ENCODE measurements around the gene MRPL37. TPM values are rescaled to one million over a fixed set of nuclear protein-coding genes. Genes with fewer than 3 reads are reported as not detected.

MRPL37 gene
- polyA plus RNA-seq, 1 experiment: 16.6 TPM

DNA sequence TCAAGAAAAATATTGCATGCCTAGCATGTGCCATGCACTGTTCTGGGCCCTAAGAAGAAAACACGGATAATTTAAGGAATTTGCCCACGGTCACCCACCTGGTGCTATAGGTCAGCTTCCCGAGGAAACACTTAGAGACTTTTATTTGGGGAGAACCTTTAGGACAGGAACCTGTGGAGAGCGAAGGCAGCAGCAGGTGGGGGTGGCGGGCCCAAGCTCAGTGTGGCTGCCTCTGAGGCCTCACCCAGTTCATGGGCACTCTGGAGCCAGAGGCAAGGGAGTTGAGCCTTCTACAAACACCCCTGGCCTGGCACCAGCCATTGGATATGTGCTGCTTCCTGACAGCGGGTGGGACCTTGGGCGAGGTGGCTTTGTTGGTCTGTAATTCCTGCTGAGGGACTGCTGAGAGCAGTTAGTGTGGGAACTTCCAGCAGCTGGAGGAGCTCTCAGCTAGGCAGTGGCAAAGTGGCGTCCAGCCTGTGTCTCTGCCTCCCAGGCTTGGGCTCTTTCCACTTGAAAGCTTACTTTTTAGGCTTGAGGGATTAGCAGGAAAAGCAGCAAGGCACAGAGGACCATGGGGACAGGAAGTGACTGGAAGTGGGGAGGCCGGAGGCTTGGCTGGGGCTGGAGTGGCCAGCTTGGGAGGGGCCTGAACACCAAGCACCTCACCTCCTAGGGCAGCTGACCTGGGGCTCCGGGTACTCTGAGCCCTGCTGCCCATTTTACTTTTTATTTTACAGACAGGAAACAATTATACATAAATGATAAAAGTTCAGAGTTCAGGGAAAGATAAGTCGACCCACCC, 19.1 kb downstream of the MRPL37 start:
- Histone ChIP-seq H3K9me3 (ENCODE audit: control insufficient read depth, insufficient read depth, low read length) (no peaks in the 10 kb centered on the region), H3K27me3 (ENCODE audit: control insufficient read depth, insufficient read depth, low read length) (no peaks in the 10 kb centered on the region), H3K4me3 (ENCODE audit: low read depth, low read length) (no peak overlapping the region), H3K27ac (ENCODE audit: low read depth, low read length) (no peak overlapping the region)
- TF ChIP-seq, protein P1, sequence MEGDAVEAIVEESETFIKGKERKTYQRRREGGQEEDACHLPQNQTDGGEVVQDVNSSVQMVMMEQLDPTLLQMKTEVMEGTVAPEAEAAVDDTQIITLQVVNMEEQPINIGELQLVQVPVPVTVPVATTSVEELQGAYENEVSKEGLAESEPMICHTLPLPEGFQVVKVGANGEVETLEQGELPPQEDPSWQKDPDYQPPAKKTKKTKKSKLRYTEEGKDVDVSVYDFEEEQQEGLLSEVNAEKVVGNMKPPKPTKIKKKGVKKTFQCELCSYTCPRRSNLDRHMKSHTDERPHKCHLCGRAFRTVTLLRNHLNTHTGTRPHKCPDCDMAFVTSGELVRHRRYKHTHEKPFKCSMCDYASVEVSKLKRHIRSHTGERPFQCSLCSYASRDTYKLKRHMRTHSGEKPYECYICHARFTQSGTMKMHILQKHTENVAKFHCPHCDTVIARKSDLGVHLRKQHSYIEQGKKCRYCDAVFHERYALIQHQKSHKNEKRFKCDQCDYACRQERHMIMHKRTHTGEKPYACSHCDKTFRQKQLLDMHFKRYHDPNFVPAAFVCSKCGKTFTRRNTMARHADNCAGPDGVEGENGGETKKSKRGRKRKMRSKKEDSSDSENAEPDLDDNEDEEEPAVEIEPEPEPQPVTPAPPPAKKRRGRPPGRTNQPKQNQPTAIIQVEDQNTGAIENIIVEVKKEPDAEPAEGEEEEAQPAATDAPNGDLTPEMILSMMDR (IDR thresholded peaks at IDR 0.05; ENCODE audit: low read depth, low read length): no peak
- no peak for DNase-seq (ENCODE audit: low read depth, low spot score)
- ChIA-PET CTCF (interaction anchor here (0.6 to 2.8 kb wide), 3 partner anchors 93 to 271 kb away, joined by 3 to 17 read pairs (median 3); no protein-coding TSS in a partner anchor), POLR2A (interaction anchor here (1.2 to 1.6 kb wide), 2 partner anchors 10 to 19 kb away, joined by 3 to 5 read pairs; partner anchors contain the start of genes CYB5RL and MRPL37)

DNA sequence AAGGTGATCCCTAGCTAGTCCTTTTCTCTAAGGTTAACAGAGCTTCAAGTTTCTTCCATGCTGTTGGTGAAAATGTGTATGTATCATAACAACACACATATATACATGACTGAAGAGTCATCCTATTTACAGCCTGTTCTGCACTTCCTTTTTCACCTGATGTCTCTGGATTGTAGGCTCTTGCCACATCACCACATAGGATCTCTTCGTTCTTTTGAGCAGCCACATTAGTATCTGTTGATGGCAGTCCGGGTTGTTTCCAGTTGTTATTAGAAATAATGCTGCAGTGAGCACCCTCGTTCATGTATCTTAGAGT, 19.7 kb downstream of the MRPL37 start:
- H3K9me3 ChIP-seq (ENCODE audit: control insufficient read depth, insufficient read depth, low read length): no peaks in the 10 kb centered on the region
- no peak overlapping the region for H3K4me3 ChIP-seq (ENCODE audit: low read depth, low read length)
- ChIA-PET CTCF (interaction anchor here (0.6 to 2.8 kb wide), 2 partner anchors 120 to 270 kb away, joined by 3 to 17 read pairs; no protein-coding TSS in a partner anchor), POLR2A (interaction anchor here (1.2 to 1.6 kb wide), 2 partner anchors 10 to 20 kb away, joined by 3 to 5 read pairs; partner anchors contain the start of genes CYB5RL and MRPL37)
- peak overlapping the region; percentile 75 for H3K27ac ChIP-seq (ENCODE audit: low read depth, low read length)
- TF ChIP-seq, protein P1 (IDR thresholded peaks at IDR 0.05; ENCODE audit: low read depth, low read length): no peak
- DNase-seq (ENCODE audit: low read depth, low spot score): no peak
- H3K27me3 ChIP-seq (ENCODE audit: control insufficient read depth, insufficient read depth, low read length): no peaks in the 10 kb centered on the region

DNA sequence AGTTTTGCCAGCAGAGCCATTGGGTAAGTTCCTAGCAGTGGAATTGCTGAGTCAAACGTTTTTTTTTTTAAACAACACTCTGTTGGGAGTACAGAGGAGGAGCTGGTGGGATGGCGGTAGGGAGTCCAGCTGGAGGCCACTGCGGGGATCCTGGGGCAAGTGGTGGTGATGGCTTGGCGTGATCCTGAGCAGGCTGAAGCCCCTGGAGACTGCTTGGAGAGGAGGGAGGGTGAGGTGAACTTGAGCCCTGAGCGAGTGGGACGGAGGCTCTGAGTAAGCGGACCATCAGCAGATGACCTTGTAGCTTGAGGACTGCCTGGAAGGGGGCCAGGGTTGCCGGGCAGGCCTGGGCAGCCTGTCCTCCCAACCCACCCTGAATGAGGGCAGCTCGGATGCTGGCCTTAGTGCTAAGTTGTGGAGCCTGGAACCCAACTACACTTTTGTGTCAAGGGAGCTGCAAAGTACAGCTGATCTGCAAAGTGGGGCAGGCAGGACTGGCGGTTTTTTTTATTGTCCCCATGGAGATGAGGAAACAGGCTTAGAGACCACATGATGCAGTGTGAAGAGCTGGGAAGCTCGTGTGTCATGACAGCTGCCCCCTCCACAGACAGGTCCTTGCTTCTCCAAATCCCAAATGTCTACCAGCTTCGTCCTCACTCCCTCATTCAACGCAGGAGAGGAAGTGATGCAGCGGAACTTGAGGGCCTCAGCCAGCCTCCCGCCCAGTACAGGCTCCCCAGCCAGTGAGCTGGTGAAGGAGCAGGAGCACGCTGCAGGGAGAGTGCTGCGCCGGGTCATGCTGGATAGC, 20.2 kb downstream of the MRPL37 start:
- Histone ChIP-seq H3K4me3 (ENCODE audit: low read depth, low read length) (no peak overlapping the region), H3K27ac (ENCODE audit: low read depth, low read length) (peak overlapping the region; percentile 75), H3K27me3 (ENCODE audit: control insufficient read depth, insufficient read depth, low read length) (no peaks in the 10 kb centered on the region), H3K9me3 (ENCODE audit: control insufficient read depth, insufficient read depth, low read length) (no peaks in the 10 kb centered on the region)
- DNase-seq (ENCODE audit: low read depth, low spot score): no peak
- TF ChIP-seq, protein P1 (IDR thresholded peaks at IDR 0.05; ENCODE audit: low read depth, low read length): no peak
- ChIA-PET POLR2A (interaction anchor here (1.6 kb wide), 1 partner anchor 9 kb away, joined by 5 read pairs; no protein-coding TSS in a partner anchor), CTCF (interaction anchor here (0.6 to 2.8 kb wide), 2 partner anchors 120 to 269 kb away, joined by 3 to 17 read pairs; no protein-coding TSS in a partner anchor)

DNA sequence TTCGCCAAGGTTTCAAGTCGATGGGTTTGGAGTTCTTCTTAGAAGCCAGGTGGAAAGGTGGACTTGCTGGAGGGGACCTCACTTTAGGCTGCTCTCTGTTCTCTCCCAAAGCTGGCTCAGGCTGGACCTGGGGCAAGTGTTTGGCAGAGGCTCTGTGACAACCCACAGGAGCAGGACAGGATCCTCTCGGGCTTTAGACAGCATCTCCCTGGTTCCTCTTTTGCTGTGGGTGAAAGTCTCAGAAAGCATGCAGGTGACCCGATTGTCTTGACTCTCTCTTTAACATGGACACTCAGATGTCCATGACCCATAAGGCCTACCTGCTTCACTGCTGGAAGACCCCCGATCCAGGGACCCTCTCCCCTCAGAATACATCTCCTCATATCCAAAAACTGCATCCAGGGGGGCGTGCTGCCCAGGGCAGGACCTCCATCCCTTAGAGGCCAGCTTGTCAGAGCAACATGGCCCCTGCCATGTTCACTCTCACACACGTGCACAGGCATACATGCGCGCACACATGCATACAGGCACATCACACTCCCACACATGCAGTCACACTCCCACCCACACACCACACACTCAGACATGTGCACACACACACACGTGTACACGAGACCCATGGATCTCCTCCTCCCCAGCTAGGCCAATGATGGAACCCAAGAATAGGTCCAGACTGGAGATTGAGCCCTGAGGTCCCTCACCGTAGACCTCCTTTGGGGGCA, 21.3 kb downstream of the MRPL37 start:
- H3K27me3 ChIP-seq (ENCODE audit: control insufficient read depth, insufficient read depth, low read length): no peaks in the 10 kb centered on the region
- TF ChIP-seq, protein P1 (IDR thresholded peaks at IDR 0.05; ENCODE audit: low read depth, low read length): no peak
- no peak for DNase-seq (ENCODE audit: low read depth, low spot score)
- H3K9me3 ChIP-seq (ENCODE audit: control insufficient read depth, insufficient read depth, low read length): no peaks in the 10 kb centered on the region
- no peak overlapping the region for H3K4me3 ChIP-seq (ENCODE audit: low read depth, low read length)
- CTCF ChIA-PET: interaction anchor here (2.8 kb wide), 1 partner anchor 268 kb away, joined by 17 read pairs; no protein-coding TSS in a partner anchor
- H3K27ac ChIP-seq (ENCODE audit: low read depth, low read length): no peak overlapping the region
- POLR2A ChIA-PET: interaction anchor here (1.6 kb wide), 1 partner anchor 8 kb away, joined by 5 read pairs; no protein-coding TSS in a partner anchor

Measured in AG04450 (cell line).